Endometrial microvascular endothelial cells (primary cell): Measurements from ENCODE around the gene NIPA2. TPM values are rescaled to one million over a fixed set of nuclear protein-coding genes. Genes with fewer than 3 reads are reported as not detected.

Source experiments
- in situ Hi-C: cut with HindIII; loops from 2 replicates; pipeline ENCODE4 v1.10.0; 2017; ENCODE audit warnings: low sequenced_read_pairs, low pct_unique_long_range_greater_than_20kb; ENCODE audit errors: inconsistent ontology term
- total RNA-seq: library from RNA; depleted of rRNA; stranded (reverse); fragments of >200 nt; gene quantifications from one replicate; pipeline ENCODE4 v1.2.3, GENCODE V29; 2015; ENCODE audit errors: inconsistent ontology term

NIPA2 gene
- total RNA-seq, 1 donor from 2014 or later: 136 TPM

DNA sequence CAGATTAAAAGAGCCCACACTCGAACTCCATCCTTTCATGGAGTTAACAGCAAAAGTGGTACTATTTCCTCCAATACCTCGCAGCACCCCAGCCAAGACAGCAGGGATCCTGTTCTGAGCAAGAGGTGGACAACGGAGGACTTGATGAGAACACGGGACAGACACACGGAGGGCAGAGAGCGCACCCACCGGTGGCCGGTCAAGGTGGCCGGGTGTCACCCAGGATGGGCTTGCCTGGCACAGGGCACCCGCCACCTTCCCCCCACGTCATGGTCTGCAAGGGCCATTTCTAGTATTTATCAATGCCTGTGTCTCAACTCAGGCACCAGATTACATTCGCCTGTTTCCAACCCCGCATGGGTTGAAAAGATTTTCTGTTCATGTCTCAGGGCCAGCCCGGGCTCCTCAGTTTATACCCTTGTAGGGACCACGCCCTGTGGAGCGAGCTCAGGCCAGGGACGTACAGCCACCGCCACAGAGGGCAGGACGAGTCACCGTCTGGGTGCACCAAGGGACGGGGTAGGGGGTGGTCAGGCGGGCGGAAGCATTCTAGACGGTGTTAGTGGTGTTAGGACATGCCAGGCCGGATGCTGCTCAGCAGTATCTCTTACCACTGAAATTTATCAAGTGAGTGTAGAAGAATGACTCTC is 77.5 kb downstream of the NIPA2 start:
- in situ Hi-C loops: no loop called here

GRCh38 chr15:22916606-22917350 is 78.3 kb downstream of the NIPA2 start:
- in situ Hi-C loops: no loop called here

GRCh38 chr15:22917556-22917955 is 79.1 kb downstream of the NIPA2 start:
- in situ Hi-C loops: no loop called here

Other genes starting within 250 kb of the NIPA2 start
- 9.1 TPM for gene NIPA1, start 52.0 kb upstream of the NIPA2 start, total RNA-seq
- gene CYFIP1, start 141.7 kb downstream of the NIPA2 start, total RNA-seq: 117 TPM
- 14.0 TPM for gene TUBGCP5, start 200.9 kb downstream of the NIPA2 start, total RNA-seq